H1 (cell line): ENCODE data around the gene SLC41A2.

Experiments
- RFX5 ChIP-seq: IDR thresholded peaks from 2 replicates; pipeline ENCODE4 v1.6.1; 2011; ENCODE audit warnings: low read depth, low read length, improper control_type of control experiment, borderline replicate concordance
- YY1 ChIP-seq: IDR thresholded peaks from 2 replicates; pipeline ENCODE4 v1.6.1; 2011; ENCODE audit warnings: low read depth, mild to moderate bottlenecking, low read length

GRCh38 chr12:104951759-104952509 lies 6.2 kb downstream of the SLC41A2 start:
- TF ChIP-seq RFX5 (no peak), YY1 (no peak)
